Heart left ventricle (tissue), 16 donors: Measurements from ENCODE around the gene FUCA1. TPM values are rescaled to one million over a fixed set of nuclear protein-coding genes. Genes with fewer than 3 reads are reported as not detected.
A peak's percentile ranks its signal among the peaks of the same experiment; 100 is the strongest.
"Not testable (repeated sequence)": the region's sequence is repeated elsewhere in the genome, so short reads cannot be mapped to it uniquely, and the experiment has no call there.

Source experiments
- ATAC-seq, 4 donors: fragments of 200-7000 bp; cut with Tn5 transposase; one replicate each; pipeline ENCODE4 v1.9.1; 2020 to 2022; ENCODE audit warnings: moderate library complexity in 4 of 4, mild to moderate bottlenecking in 3 of 4, moderate number of reproducible peaks in 1 of 4
- DNase-seq, 5 donors: peaks; one replicate each; pipeline ENCODE4 v3.0.0-alpha.2; 2020
- H3K27ac ChIP-seq, 12 donors: fragments of 200-600 bp; sonication (generic) in 4 of 12; one replicate each; pipeline versions ENCODE4 v1.5.0 to v1.8.0; 2016 to 2022; ENCODE audit warnings: mild to moderate bottlenecking in 2 of 12
- H3K27me3 ChIP-seq, 9 donors: fragments of 200-600 bp; sonication (generic) in 2 of 9; one replicate each; pipeline versions ENCODE4 v1.5.1 to v1.8.0; 2016 to 2022; ENCODE audit warnings: mild to moderate bottlenecking in 3 of 9
- H3K36me3 ChIP-seq, 9 donors: fragments of 200-600 bp; sonication (generic) in 2 of 9; one replicate each; pipeline versions ENCODE4 v1.5.0 to v1.8.0; 2018 to 2022; ENCODE audit warnings: mild to moderate bottlenecking in 2 of 9
- H3K4me1 ChIP-seq, 12 donors: fragments of 200-600 bp; sonication (generic) in 4 of 12; one replicate each; pipeline versions ENCODE4 v1.5.0 to v1.8.0; 2016 to 2022; ENCODE audit warnings: mild to moderate bottlenecking in 3 of 12
- H3K4me3 ChIP-seq, 12 donors: fragments of 200-600 bp; sonication (generic) in 4 of 12; one replicate each; pipeline versions ENCODE4 v1.5.0 to v1.8.0; 2017 to 2022; ENCODE audit warnings: mild to moderate bottlenecking in 9 of 12, moderate library complexity in 4 of 12
- H3K9me3 ChIP-seq, 12 donors: fragments of 200-600 bp; sonication (generic) in 4 of 12; one replicate each; pipeline versions ENCODE4 v1.5.0 to v1.8.0; 2016 to 2022; ENCODE audit warnings: mild to moderate bottlenecking in 1 of 12
- POLR2A ChIP-seq, 2 donors: fragments of 450-650 bp; IDR thresholded peaks; one replicate each; pipeline ENCODE4 v1.6.1; 2017; ENCODE audit warnings: antibody characterized with exemption in 2 of 2, mild to moderate bottlenecking in 2 of 2, moderate library complexity in 2 of 2
- WGBS, 4 donors: extraction: QIAGEN DNeasy Blood & Tissue Kit in 2 of 4; methylation state at CpG; one replicate each; pipeline versions ENCODE4 v1.1.5 to v1.1.7; 2013 to 2018; 5-methylcytosine and 5-hydroxymethylcytosine counted together
- intact Hi-C, 10 donors: fragments of 100-400 bp; cut with DNase I; formaldehyde crosslinking; loops; one replicate each; pipeline versions ENCODE4 v1.11.1 to v1.14.2; 2022
- polyA plus RNA-seq, 2 donors: library from polyadenylated mRNA; stranded (reverse); fragments of 200-250 nt; gene quantifications; one replicate each; pipeline ENCODE4 v1.2.3, GENCODE V29; 2013
- total RNA-seq, 9 donors: library from RNA; depleted of rRNA in 2 of 9; stranded (reverse); fragments of >200 nt in 2 of 9; fragmentation: NEBNext Ultra II Directional in 3 of 9; extraction: Animal tissue kit (Norgen Biotek cat#: 25700) in 3 of 9; gene quantifications; one replicate each; pipeline versions ENCODE4 v1.1.0 to v1.2.4, GENCODE V29; 2016 to 2023
- TF ChIP-seq, protein P1 (sequence below), 12 donors: fragments of 200-600 bp; sonication (generic) in 4 of 12; IDR thresholded peaks; one replicate each; pipeline versions ENCODE4 v1.5.0 to v1.8.0; 2018 to 2022; ENCODE audit warnings: antibody characterized with exemption in 12 of 12, mild to moderate bottlenecking in 5 of 12
- donor health status: ischemic (EF 13 %, LVEDD 7.1; RV severe dilation, severe dysfunction).
- donor health status: healthy with polysubstance abuse.
- donor health status: DM: no; HTN: yes; CAD: no.
- donor health status: DM: no; HTN: no; CAD: no.
- donor health status: ischemic (EF 25% LVEDD 6.9; RV normal size, moderate dysfunction).
- donor health status: ischemic (EF 25% LVEDD 5.7; RV mildly dilated, moderate dysfunction).
- donor health status: healthy.
- donor health status: DM: yes; HTN: yes; CAD: no.
- donor health status: ischemic (EF 35%, LVEDD 5.7; RV mildly dilated, moderate dysfunction).
- donor health status: nonischemic (EF 11% LVEDD 7.7; RV severe dilation, severe dysfunction).
- donor health status: DM: yes; HTN: yes; CAD: no.
- donor health status: PGD.
- donor health status: ischemic (EF 29% LVEDD 5.4; RV normal size, mild dysfunction).
- donor health status: nonischemic (EF 23%, LVEDD 6.1; RV moderate dilation, normal function).

Gene FUCA1
- total and polyA plus RNA-seq, 11 donors, result 10.6 to 54.2 (median 16.1) TPM

DNA sequence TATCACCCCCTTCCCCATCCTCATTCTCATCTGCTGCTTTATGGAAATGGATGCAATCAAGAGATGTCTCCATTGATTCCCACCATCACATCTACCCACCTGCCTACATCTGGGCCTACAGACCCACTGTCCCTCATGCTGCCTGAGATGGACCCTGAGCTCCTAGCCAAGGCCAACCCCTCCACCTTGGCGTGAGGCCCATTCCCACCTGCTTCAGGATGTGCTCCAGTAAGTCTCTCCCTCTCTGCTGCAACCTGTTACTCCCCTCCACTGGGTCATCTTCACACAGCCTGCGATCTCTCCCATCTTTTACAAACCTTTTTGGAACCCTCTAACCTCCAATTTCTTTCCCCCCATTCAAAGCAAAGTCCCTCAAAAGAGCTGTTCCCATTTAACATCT, 63.1 kb downstream of the FUCA1 start:
- WGBS, 4 donors, result 95 to 98% (median 96%) methylated on average over 2 of the region's 2 CpGs
- no peak overlapping the region for H3K4me3 ChIP-seq
- H3K36me3 ChIP-seq, result peaks cover 0 to 46% (median 29%) of the 10 kb centered on the region in 9 donors
- TF ChIP-seq, protein P1, sequence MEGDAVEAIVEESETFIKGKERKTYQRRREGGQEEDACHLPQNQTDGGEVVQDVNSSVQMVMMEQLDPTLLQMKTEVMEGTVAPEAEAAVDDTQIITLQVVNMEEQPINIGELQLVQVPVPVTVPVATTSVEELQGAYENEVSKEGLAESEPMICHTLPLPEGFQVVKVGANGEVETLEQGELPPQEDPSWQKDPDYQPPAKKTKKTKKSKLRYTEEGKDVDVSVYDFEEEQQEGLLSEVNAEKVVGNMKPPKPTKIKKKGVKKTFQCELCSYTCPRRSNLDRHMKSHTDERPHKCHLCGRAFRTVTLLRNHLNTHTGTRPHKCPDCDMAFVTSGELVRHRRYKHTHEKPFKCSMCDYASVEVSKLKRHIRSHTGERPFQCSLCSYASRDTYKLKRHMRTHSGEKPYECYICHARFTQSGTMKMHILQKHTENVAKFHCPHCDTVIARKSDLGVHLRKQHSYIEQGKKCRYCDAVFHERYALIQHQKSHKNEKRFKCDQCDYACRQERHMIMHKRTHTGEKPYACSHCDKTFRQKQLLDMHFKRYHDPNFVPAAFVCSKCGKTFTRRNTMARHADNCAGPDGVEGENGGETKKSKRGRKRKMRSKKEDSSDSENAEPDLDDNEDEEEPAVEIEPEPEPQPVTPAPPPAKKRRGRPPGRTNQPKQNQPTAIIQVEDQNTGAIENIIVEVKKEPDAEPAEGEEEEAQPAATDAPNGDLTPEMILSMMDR (IDR thresholded peaks at IDR 0.05), result no peak
- TF ChIP-seq POLR2A (IDR thresholded peaks at IDR 0.05), result no peak
- no peak overlapping the region for H3K27ac ChIP-seq
- H3K4me1 ChIP-seq, result peaks cover 0 to 25% (median 9%) of the 10 kb centered on the region in 12 donors
- intact Hi-C loops, result loop anchor here in 4 of 10 donors (5.0 to 10.0 kb wide), 3 partner anchors 60 to 220 kb away; partner anchors contain the start of gene FUCA1 (in 2 of the 4)
- no peaks in the 10 kb centered on the region for H3K27me3 ChIP-seq
- DNase-seq, result no peak
- H3K9me3 ChIP-seq, result no peaks in the 10 kb centered on the region
- ATAC-seq, result no peak

DNA sequence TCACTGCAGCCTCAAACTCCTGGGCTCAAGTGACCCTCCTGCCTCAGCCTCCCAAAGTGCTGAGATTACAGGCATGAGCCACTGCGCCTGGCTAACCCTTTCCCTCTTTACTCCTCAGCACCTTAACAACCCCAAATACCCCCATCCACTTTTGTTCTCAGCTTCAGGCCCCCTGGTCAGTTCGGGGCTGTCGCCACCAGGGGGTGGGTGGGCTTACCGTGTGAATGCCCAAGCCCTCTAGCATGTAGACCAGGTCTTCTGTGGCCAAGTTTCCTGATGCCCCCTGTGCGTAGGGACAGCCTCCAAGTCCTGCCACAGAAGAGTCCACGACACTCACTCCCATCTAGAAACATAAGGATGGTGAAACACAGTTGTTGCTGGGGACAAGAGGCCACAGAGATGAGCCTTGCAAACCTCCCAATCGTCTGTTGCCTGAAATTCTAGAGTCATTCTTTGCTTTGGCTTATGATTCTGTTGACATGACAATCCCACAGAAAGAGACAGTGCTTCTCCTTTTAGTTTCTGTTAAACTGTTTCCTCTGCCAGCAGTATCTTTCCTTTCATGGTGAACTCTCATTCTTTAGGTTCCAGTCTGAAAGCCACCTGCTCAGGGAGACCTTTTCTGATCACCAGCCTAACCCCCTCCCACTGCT, 63.8 kb downstream of the FUCA1 start:
- intact Hi-C loops, result loop anchor here in 3 of 10 donors (10.0 kb wide), 2 partner anchors 60 to 220 kb away; partner anchors contain the start of gene FUCA1 (in 2 of the 3)
- peak overlapping the region in 1 of 12 donors; percentile 62 for H3K27ac ChIP-seq

DNA sequence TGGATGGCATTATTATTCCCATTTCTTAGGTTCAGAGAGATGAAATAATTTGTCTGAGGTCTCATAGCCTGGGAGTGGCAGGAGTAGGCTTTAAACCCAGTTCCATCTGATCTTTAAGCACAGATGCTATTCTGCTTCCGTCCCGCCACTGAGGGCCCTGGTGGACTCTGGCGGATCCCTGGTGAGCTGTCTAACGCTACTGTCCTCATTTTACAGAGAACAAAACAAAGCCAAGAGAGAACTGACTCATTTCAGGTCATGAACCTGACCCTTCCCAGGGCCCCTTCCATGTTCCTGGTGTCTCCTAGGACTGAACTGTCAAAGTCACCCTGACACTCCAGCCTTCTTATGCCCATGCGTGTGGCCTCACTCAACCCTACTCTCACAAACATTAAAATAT, 64.4 kb downstream of the FUCA1 start:
- no peak for ATAC-seq
- Histone ChIP-seq H3K36me3 (peaks cover 0 to 45% (median 29%) of the 10 kb centered on the region in 9 donors), H3K4me3 (no peak overlapping the region), H3K9me3 (no peaks in the 10 kb centered on the region), H3K27me3 (no peaks in the 10 kb centered on the region), H3K4me1 (peaks cover 3 to 31% (median 20%) of the 10 kb centered on the region in 12 donors), H3K27ac (peak overlapping the region in 1 of 12 donors; percentile 62)
- 91 to 93% (median 92%) methylated on average over 5 of the region's 5 CpGs for WGBS, 4 donors
- TF ChIP-seq, protein P1 (IDR thresholded peaks at IDR 0.05), result no peak
- no peak for TF ChIP-seq POLR2A (IDR thresholded peaks at IDR 0.05)
- intact Hi-C loops, result loop anchor here in 3 of 10 donors (10.0 kb wide), 2 partner anchors 61 to 221 kb away; partner anchors contain the start of gene FUCA1 (in 2 of the 3)
- DNase-seq, result no peak

More for the DNA sequence above, 63.8 kb downstream of the FUCA1 start:
- no peaks in the 10 kb centered on the region for H3K27me3 ChIP-seq
- ATAC-seq, result no peak
- H3K9me3 ChIP-seq, result no peaks in the 10 kb centered on the region
- 73 to 81% (median 77%) methylated on average over 7 of the region's 7 CpGs for WGBS, 4 donors
- peaks cover 0 to 46% (median 29%) of the 10 kb centered on the region in 9 donors for H3K36me3 ChIP-seq
- peaks cover 3 to 24% (median 15%) of the 10 kb centered on the region in 12 donors for H3K4me1 ChIP-seq
- H3K4me3 ChIP-seq, result no peak overlapping the region
- no peak for DNase-seq
- TF ChIP-seq, protein P1 (IDR thresholded peaks at IDR 0.05), result no peak
- no peak for TF ChIP-seq POLR2A (IDR thresholded peaks at IDR 0.05)

DNA sequence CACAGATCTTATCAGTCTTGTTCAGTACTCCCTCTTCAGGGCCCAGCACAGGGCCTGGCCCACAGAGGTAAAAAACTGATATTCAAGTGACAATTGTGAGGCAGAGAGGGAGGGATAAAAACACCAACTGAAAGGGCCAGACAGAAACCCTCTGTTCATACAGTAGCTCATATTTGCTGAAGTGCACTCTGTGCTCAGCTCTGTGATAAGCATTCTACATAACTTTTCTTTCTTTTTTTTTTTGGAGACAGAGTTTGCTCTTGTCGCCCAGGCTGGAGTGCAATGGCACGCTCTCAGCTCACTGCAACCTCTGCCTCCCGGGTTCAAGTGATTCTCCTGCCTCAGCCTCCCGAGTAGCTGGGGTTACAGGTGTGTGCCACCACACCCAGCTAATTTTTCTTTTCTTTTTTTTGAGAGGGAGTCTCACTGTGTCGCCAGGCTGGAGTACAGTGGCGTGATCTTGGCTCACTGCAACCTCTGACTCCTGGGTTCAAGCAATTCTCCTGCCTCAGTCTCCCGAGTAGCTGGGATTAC, 65.2 kb downstream of the FUCA1 start:
- not testable (repeated sequence) for DNase-seq, H3K4me3 ChIP-seq, ATAC-seq, H3K27ac ChIP-seq, H3K27me3 ChIP-seq, H3K9me3 ChIP-seq
- H3K36me3 ChIP-seq, result peaks cover 0 to 37% (median 28%) of the 10 kb centered on the region in 9 donors
- H3K4me1 ChIP-seq, result peaks cover 3 to 30% (median 20%) of the 10 kb centered on the region in 12 donors
- WGBS, 4 donors, result 88 to 96% (median 93%) methylated on average over 7 of the region's 7 CpGs
- intact Hi-C loops, result loop anchor here in 3 of 10 donors (10.0 kb wide), 2 partner anchors 62 to 222 kb away; partner anchors contain the start of gene FUCA1 (in 2 of the 3)
